H9 (cell line): ENCODE data around the gene NOP53. TPM values are rescaled to one million over a fixed set of nuclear protein-coding genes. Genes with fewer than 3 reads are reported as not detected.
A peak's percentile ranks its signal among the peaks of the same experiment; 100 is the strongest.

Source experiments
- DNase-seq: peaks from one replicate; pipeline ENCODE4 v3.0.0-alpha.2; 2017
- H2AFZ ChIP-seq: one replicate; pipeline ENCODE4 v1.6.1; 2013; ENCODE audit warnings: mild to moderate bottlenecking, low read length, control low read depth, moderate library complexity
- H2AK5ac ChIP-seq: 2 replicates; pipeline ENCODE4 v1.6.1; 2013; ENCODE audit warnings: low read length, control low read depth, mixed read lengths; ENCODE audit not compliant: insufficient read length
- H2BK120ac ChIP-seq: one replicate; pipeline ENCODE4 v1.6.1; 2013; ENCODE audit warnings: low read depth, mild to moderate bottlenecking, low read length, control low read depth, inconsistent platforms; ENCODE audit not compliant: poor library complexity, severe bottlenecking
- H2BK12ac ChIP-seq: 2 replicates; pipeline ENCODE4 v1.6.1; 2013; ENCODE audit warnings: low read length, control low read depth, mixed read lengths, low read depth; ENCODE audit not compliant: insufficient read length
- H2BK15ac ChIP-seq: 2 replicates; pipeline ENCODE4 v1.6.1; 2013; ENCODE audit warnings: low read depth, low read length, control low read depth
- H2BK20ac ChIP-seq: one replicate; pipeline ENCODE4 v1.6.1; 2013; ENCODE audit warnings: low read depth, mild to moderate bottlenecking, low read length, control low read depth, inconsistent platforms; ENCODE audit not compliant: poor library complexity, severe bottlenecking
- H2BK5ac ChIP-seq: 2 replicates; pipeline ENCODE4 v1.6.1; 2013; ENCODE audit warnings: low read length, control low read depth, mixed read lengths; ENCODE audit not compliant: insufficient read length
- H3K14ac ChIP-seq: 2 replicates; pipeline ENCODE4 v1.6.1; 2013; ENCODE audit warnings: low read length, control low read depth; ENCODE audit not compliant: insufficient read depth
- H3K18ac ChIP-seq: 2 replicates; pipeline ENCODE4 v1.6.1; 2013; ENCODE audit warnings: low read depth, mild to moderate bottlenecking, mixed read lengths, low read length, control low read depth; ENCODE audit not compliant: insufficient read length
- H3K23ac ChIP-seq: 2 replicates; pipeline ENCODE4 v1.6.1; 2013; ENCODE audit warnings: low read length, control low read depth, mixed read lengths, low read depth; ENCODE audit not compliant: insufficient read length
- H3K23me2 ChIP-seq: 2 replicates; pipeline ENCODE4 v1.6.1; 2013; ENCODE audit warnings: low read depth, mild to moderate bottlenecking, mixed read lengths, low read length, control low read depth; ENCODE audit not compliant: insufficient read length, poor library complexity, severe bottlenecking
- H3K27ac ChIP-seq: 2 replicates; pipeline ENCODE4 v1.5.1; 2013; ENCODE audit warnings: low read length, control low read depth, mixed read lengths, low read depth; ENCODE audit not compliant: insufficient read length
- H3K27me3 ChIP-seq: 2 replicates; pipeline ENCODE4 v1.6.1; 2013; ENCODE audit warnings: low read length, control low read depth, inconsistent platforms; ENCODE audit not compliant: insufficient read depth
- H3K4ac ChIP-seq: 2 replicates; pipeline ENCODE4 v1.6.1; 2013; ENCODE audit warnings: low read depth, mild to moderate bottlenecking, control low read depth, inconsistent platforms, low read length, moderate library complexity
- H3K4me1 ChIP-seq: 2 replicates; pipeline ENCODE4 v1.6.1; 2013; ENCODE audit warnings: low read length, control low read depth, inconsistent platforms; ENCODE audit not compliant: insufficient read depth
- H3K4me2 ChIP-seq: 2 replicates; pipeline ENCODE4 v1.6.1; 2013; ENCODE audit warnings: low read length, control low read depth, mixed read lengths; ENCODE audit not compliant: insufficient read length, insufficient read depth
- H3K56ac ChIP-seq: 2 replicates; pipeline ENCODE4 v1.6.1; 2013; ENCODE audit warnings: low read depth, mild to moderate bottlenecking, mixed read lengths, low read length, control low read depth; ENCODE audit not compliant: insufficient read length
- H3K79me1 ChIP-seq: 2 replicates; pipeline ENCODE4 v1.6.1; 2013; ENCODE audit warnings: low read depth, mild to moderate bottlenecking, moderate library complexity, low read length, control low read depth, inconsistent platforms; ENCODE audit not compliant: insufficient read depth, poor library complexity, severe bottlenecking
- H3K79me2 ChIP-seq: 2 replicates; pipeline ENCODE4 v1.6.1; 2013; ENCODE audit warnings: low read length, control low read depth, inconsistent platforms; ENCODE audit not compliant: insufficient read depth
- H3K9ac ChIP-seq: 2 replicates; pipeline ENCODE4 v1.6.1; 2013; ENCODE audit warnings: low read length, control low read depth, mixed read lengths; ENCODE audit not compliant: insufficient read length; ENCODE audit errors: extremely low read depth
- H3K9me3 ChIP-seq: one replicate; pipeline ENCODE4 v1.6.1; 2013; ENCODE audit warnings: low read depth, low read length, inconsistent platforms; ENCODE audit not compliant: control insufficient read depth
- H3T11ph ChIP-seq: one replicate; pipeline ENCODE4 v1.6.1; 2013; ENCODE audit warnings: mild to moderate bottlenecking, low read length, control low read depth, inconsistent platforms
- H4K20me1 ChIP-seq: one replicate; pipeline ENCODE4 v1.6.1; 2013; ENCODE audit not compliant: control insufficient read depth, insufficient read length, insufficient read depth
- H4K5ac ChIP-seq: 2 replicates; pipeline ENCODE4 v1.6.1; 2013; ENCODE audit warnings: low read depth, mild to moderate bottlenecking, mixed read lengths, low read length, control low read depth; ENCODE audit not compliant: insufficient read length
- H4K8ac ChIP-seq: replicated peaks from 2 replicates; pipeline ENCODE4 v1.6.1; 2013; ENCODE audit warnings: low read length, control low read depth, mixed read lengths, low read depth; ENCODE audit not compliant: insufficient read length
- H4K91ac ChIP-seq: 2 replicates; pipeline ENCODE4 v1.6.1; 2013; ENCODE audit warnings: low read depth, mild to moderate bottlenecking, moderate library complexity, mixed read lengths, low read length, control low read depth; ENCODE audit not compliant: insufficient read length
- H3K27ac Mint-ChIP-seq, 3 experiments: 2 replicates in 2 of 3; 3 replicates in 1 of 3; pipeline ENCODE4 v1.8.0; 2020 to 2021; ENCODE audit warnings: mixed read lengths in 3 of 3, mild to moderate bottlenecking in 1 of 3, moderate library complexity in 1 of 3
- H3K27me3 Mint-ChIP-seq: 2 replicates; pipeline ENCODE4 v1.8.0; 2021; ENCODE audit warnings: low read depth, mild to moderate bottlenecking, moderate library complexity, mixed read lengths
- H3K36me3 Mint-ChIP-seq, 3 experiments: 2 replicates in 2 of 3; 3 replicates in 1 of 3; pipeline ENCODE4 v1.8.0; 2020 to 2021; ENCODE audit warnings: low read depth in 3 of 3, mixed read lengths in 3 of 3; ENCODE audit not compliant: insufficient read depth in 1 of 3
- H3K4me1 Mint-ChIP-seq, 2 experiments: 2 replicates each; pipeline ENCODE4 v1.8.0; 2020; ENCODE audit warnings: mixed read lengths in 2 of 2
- H3K4me3 Mint-ChIP-seq, 2 experiments: 2 replicates in 1 of 2; 3 replicates in 1 of 2; pipeline ENCODE4 v1.8.0; 2020 to 2021; ENCODE audit warnings: mild to moderate bottlenecking in 2 of 2, mixed read lengths in 2 of 2, moderate library complexity in 1 of 2
- H3K9me3 Mint-ChIP-seq, 2 experiments: 2 replicates in 1 of 2; 3 replicates in 1 of 2; pipeline ENCODE4 v1.8.0; 2020; ENCODE audit warnings: mild to moderate bottlenecking in 2 of 2, mixed read lengths in 2 of 2, moderate library complexity in 1 of 2
- WGBS: extraction: QIAGEN DNeasy Blood & Tissue Kit; methylation state at CpG from one replicate; pipeline ENCODE4 v1.1.7; 2013; ENCODE audit warnings: missing lambda C conversion rate, low lambda C conversion rate, mixed read lengths; ENCODE audit not compliant: insufficient read length; ENCODE audit errors: extremely low coverage; 5-methylcytosine and 5-hydroxymethylcytosine counted together
- total RNA-seq: library from RNA; stranded (reverse); gene quantifications from 2 replicates; pipeline ENCODE4 v1.2.1, GENCODE V29; 2021
- TF ChIP-seq, protein P1 (sequence below): fragments of 200-600 bp; sonication (generic); conservative IDR thresholded peaks from 3 replicates; pipeline ENCODE4 v1.8.0; 2021; ENCODE audit warnings: antibody characterized with exemption, mild to moderate bottlenecking

Gene NOP53
- total RNA-seq, 1 experiment from 2014 or later, result 325 TPM

DNA sequence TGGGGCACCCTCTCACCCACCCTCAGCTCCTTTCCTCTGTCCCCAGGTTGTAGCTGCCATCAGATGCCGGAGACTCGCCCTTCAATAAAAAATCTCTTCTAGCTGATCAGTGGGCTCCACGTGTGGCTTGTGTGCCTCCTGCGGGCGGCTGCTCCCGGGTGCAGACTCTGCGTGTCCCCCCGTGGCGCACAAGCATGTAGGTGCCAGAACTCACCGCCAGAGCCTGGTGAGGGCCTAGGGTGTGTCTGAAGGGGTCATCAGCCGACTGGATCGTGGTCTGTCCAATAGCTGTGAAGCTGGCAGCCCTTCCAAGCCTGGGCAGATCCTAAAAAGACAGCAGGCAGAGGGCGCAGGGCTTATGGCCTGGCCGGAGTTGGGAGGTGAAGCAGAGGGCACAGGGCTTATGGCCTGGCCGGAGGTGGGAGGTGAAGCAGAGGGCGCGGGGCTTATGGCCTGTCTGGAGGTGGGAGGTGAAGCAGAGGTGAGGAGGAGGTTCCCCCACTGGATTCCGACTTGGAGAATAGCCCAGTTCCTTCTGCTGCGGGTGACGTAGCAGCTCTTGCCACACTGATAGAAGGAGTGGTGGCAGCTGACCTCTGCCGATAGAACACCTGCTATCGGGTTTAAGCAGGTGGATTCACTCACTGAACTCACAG is 11.7 kb downstream of the NOP53 start:
- no CpG with 5 or more reads among the region's 22 CpGs for WGBS
- H3K79me1 ChIP-seq, result no peaks in the 10 kb centered on the region
- no peaks in the 10 kb centered on the region for H3K23me2 ChIP-seq
- no peak overlapping the region for H3T11ph ChIP-seq
- H3K4ac ChIP-seq, result no peak overlapping the region
- H4K8ac ChIP-seq, result no peak overlapping the region
- peak overlapping the region in 1 of 3 experiments; percentile 64; a peak in 1 of 7 replicates for H3K27ac Mint-ChIP-seq
- no peak overlapping the region for H3K27ac ChIP-seq
- TF ChIP-seq, protein P1, sequence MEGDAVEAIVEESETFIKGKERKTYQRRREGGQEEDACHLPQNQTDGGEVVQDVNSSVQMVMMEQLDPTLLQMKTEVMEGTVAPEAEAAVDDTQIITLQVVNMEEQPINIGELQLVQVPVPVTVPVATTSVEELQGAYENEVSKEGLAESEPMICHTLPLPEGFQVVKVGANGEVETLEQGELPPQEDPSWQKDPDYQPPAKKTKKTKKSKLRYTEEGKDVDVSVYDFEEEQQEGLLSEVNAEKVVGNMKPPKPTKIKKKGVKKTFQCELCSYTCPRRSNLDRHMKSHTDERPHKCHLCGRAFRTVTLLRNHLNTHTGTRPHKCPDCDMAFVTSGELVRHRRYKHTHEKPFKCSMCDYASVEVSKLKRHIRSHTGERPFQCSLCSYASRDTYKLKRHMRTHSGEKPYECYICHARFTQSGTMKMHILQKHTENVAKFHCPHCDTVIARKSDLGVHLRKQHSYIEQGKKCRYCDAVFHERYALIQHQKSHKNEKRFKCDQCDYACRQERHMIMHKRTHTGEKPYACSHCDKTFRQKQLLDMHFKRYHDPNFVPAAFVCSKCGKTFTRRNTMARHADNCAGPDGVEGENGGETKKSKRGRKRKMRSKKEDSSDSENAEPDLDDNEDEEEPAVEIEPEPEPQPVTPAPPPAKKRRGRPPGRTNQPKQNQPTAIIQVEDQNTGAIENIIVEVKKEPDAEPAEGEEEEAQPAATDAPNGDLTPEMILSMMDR, result no peak
- no peak overlapping the region for H2BK20ac ChIP-seq
- H4K91ac ChIP-seq, result no peak overlapping the region
- H3K9me3 Mint-ChIP-seq, result 0 out of 5 replicates have a peak, but pooled peaks cover 0 to 3% of the 10 kb centered on the region in 2 experiments
- H3K9me3 ChIP-seq, result no peaks in the 10 kb centered on the region
- no peak overlapping the region for H3K14ac ChIP-seq
- no peak overlapping the region for H3K23ac ChIP-seq
- no peak overlapping the region for H2BK12ac ChIP-seq
- no peak overlapping the region for H2AFZ ChIP-seq
- no peaks in the 10 kb centered on the region for H3K27me3 ChIP-seq
- peaks cover 50 to 64% (median 64%) of the 10 kb centered on the region in 3 experiments for H3K36me3 Mint-ChIP-seq
- H3K18ac ChIP-seq, result no peak overlapping the region
- H3K27me3 Mint-ChIP-seq, result no peaks in the 10 kb centered on the region
- H2BK15ac ChIP-seq, result no peak overlapping the region
- no peak overlapping the region for H2BK120ac ChIP-seq
- H3K4me1 Mint-ChIP-seq, result no peaks in the 10 kb centered on the region
- no peak overlapping the region for H3K4me3 Mint-ChIP-seq
- no peak overlapping the region for H4K5ac ChIP-seq
- H3K4me2 ChIP-seq, result no peak overlapping the region
- no peak overlapping the region for H2AK5ac ChIP-seq
- no peak overlapping the region for H3K9ac ChIP-seq
- DNase-seq, result no peak
- H3K79me2 ChIP-seq, result no peaks in the 10 kb centered on the region
- no peak overlapping the region for H3K56ac ChIP-seq
- no peak overlapping the region for H2BK5ac ChIP-seq
- H4K20me1 ChIP-seq, result no peaks in the 10 kb centered on the region
- no peaks in the 10 kb centered on the region for H3K4me1 ChIP-seq
